Endothelial cell of umbilical vein (primary cell): ENCODE data around the gene C15orf39.

Source experiments
- EZH2 ChIP-seq: IDR thresholded peaks from 2 replicates; pipeline ENCODE4 v1.6.1; 2012; ENCODE audit warnings: borderline replicate concordance, low read depth, mild to moderate bottlenecking, moderate library complexity, low read length, inconsistent platforms; ENCODE audit not compliant: severe bottlenecking
- POLR2A ChIP-seq: IDR thresholded peaks from 2 replicates; pipeline ENCODE4 v1.6.1; 2012; ENCODE audit warnings: low read depth, mild to moderate bottlenecking, control low read depth, low read length
- POLR2AphosphoS5 ChIP-seq: IDR thresholded peaks from 2 replicates; pipeline ENCODE4 v1.6.1; 2012; ENCODE audit warnings: low read depth, mild to moderate bottlenecking, control low read depth, low read length, moderate library complexity; ENCODE audit not compliant: insufficient read depth
- TF ChIP-seq, protein P1 (sequence below), 2 donors: IDR thresholded peaks; 1 replicate in 1 of 2; 2 replicates in 1 of 2; pipeline ENCODE4 v1.5.1; 2011; ENCODE audit warnings: low read length in 2 of 2, mild to moderate bottlenecking in 2 of 2, moderate library complexity in 2 of 2, control low read depth in 1 of 2, inconsistent platforms in 1 of 2, low read depth in 1 of 2; ENCODE audit not compliant: insufficient read depth in 1 of 2; ENCODE audit errors: extremely low read depth in 1 of 2
- TF ChIP-seq, protein P2 (sequence below): IDR thresholded peaks from 2 replicates; pipeline ENCODE4 v1.6.1; 2011; ENCODE audit not compliant: insufficient read depth, insufficient read length

DNA sequence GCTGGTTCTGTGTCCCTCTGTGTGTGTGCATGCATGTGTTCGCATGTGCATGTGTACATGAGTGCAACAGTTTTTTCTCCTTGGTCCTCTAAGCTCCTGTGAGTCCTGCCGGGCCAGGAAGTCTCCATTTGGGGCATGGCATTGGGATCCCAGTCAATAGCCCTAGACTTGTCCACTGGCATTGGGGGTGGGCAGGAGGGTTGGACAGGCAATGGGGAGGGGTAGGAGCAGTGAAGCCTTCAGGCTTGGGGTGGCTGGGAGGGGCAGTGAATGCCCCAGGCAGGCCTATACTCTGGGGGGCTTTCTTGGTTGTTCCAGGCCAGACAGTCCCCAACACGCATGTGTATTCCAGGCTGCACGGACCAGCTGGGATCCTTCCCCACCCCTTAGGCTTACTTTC, 15.6 kb upstream of the C15orf39 start:
- TF ChIP-seq, protein P1, sequence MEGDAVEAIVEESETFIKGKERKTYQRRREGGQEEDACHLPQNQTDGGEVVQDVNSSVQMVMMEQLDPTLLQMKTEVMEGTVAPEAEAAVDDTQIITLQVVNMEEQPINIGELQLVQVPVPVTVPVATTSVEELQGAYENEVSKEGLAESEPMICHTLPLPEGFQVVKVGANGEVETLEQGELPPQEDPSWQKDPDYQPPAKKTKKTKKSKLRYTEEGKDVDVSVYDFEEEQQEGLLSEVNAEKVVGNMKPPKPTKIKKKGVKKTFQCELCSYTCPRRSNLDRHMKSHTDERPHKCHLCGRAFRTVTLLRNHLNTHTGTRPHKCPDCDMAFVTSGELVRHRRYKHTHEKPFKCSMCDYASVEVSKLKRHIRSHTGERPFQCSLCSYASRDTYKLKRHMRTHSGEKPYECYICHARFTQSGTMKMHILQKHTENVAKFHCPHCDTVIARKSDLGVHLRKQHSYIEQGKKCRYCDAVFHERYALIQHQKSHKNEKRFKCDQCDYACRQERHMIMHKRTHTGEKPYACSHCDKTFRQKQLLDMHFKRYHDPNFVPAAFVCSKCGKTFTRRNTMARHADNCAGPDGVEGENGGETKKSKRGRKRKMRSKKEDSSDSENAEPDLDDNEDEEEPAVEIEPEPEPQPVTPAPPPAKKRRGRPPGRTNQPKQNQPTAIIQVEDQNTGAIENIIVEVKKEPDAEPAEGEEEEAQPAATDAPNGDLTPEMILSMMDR (IDR thresholded peaks at IDR 0.05; ENCODE audit: extremely low read depth in 1 of 2, insufficient read depth in 1 of 2, low read depth in 1 of 2, low read length in 2 of 2) = no peak
- TF ChIP-seq, protein P2, sequence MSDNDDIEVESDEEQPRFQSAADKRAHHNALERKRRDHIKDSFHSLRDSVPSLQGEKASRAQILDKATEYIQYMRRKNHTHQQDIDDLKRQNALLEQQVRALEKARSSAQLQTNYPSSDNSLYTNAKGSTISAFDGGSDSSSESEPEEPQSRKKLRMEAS = no peak
- TF ChIP-seq EZH2 (no peak), POLR2A (no peak), POLR2AphosphoS5 (no peak)
